HEK293 (cell line): ENCODE results near the gene PXMP2.
"Not testable (repeated sequence)": the region's sequence is repeated elsewhere in the genome, so short reads cannot be mapped to it uniquely, and the experiment has no call there.

ENCODE experiments used
- CTCF ChIA-PET: fragments of 350-600 bp; formaldehyde crosslinking; extraction: SDS; loops from one replicate; lab custom pipeline; 2021; ENCODE audit warnings: antibody characterized with exemption; lab: Yijun Ruan, JAX
- POLR2A ChIA-PET: fragments of 300-600 bp; formaldehyde crosslinking; extraction: SDS; loops from one replicate; lab custom pipeline; 2020; ENCODE audit warnings: antibody characterized with exemption, inconsistent platforms; lab: Yijun Ruan, JAX
- H3K27ac ChIP-seq: fragments of 200-500 bp; sonication (Bioruptor generic); 2 replicates; pipeline ENCODE4 v1.5.1; 2014; ENCODE audit warnings: low read depth, low read length, control low read depth, inconsistent platforms; ENCODE audit errors: extremely low read depth
- H3K36me3 ChIP-seq, 2 experiments: fragments of 200-500 bp in 1 of 2; sonication (Bioruptor generic) in 1 of 2; 1 replicate in 1 of 2; 2 replicates in 1 of 2; pipeline ENCODE4 v1.5.1; 2014 to 2017; ENCODE audit warnings: inconsistent platforms in 2 of 2, low read length in 2 of 2; ENCODE audit not compliant: control insufficient read depth in 2 of 2, insufficient read depth in 1 of 2
- H3K4me1 ChIP-seq: fragments of 200-500 bp; sonication (Bioruptor generic); 2 replicates; pipeline ENCODE4 v1.5.1; 2014; ENCODE audit warnings: mild to moderate bottlenecking, low read length, inconsistent platforms; ENCODE audit not compliant: control insufficient read depth, insufficient read depth
- H3K4me3 ChIP-seq: 2 replicates; pipeline ENCODE4 v1.5.1; 2011; ENCODE audit warnings: low read depth, mild to moderate bottlenecking, control low read depth, low read length, moderate library complexity
- H3K9me3 ChIP-seq: fragments of 200-500 bp; sonication (Bioruptor generic); 2 replicates; pipeline ENCODE4 v1.5.1; 2014; ENCODE audit warnings: low read depth, low read length, inconsistent platforms; ENCODE audit not compliant: control insufficient read depth, insufficient read depth
- GLIS2 ChIP-seq: fragments of 450-650 bp; formaldehyde crosslinking; IDR thresholded peaks from 2 replicates; pipeline ENCODE4 v1.5.1; 2016; ENCODE audit warnings: missing biosample characterization, missing genetic modification characterization
- PRDM1 ChIP-seq: fragments of 450-650 bp; formaldehyde crosslinking; IDR thresholded peaks from 2 replicates; pipeline ENCODE4; 2016; ENCODE audit warnings: missing biosample characterization, missing genetic modification characterization
- SETDB1 ChIP-seq: IDR thresholded peaks from one replicate; pipeline ENCODE4 v1.6.1; 2017; ENCODE audit warnings: mild to moderate bottlenecking, low read length, moderate library complexity, mixed read lengths; ENCODE audit not compliant: insufficient read length
- SP2 ChIP-seq: fragments of 450-650 bp; formaldehyde crosslinking; IDR thresholded peaks from 2 replicates; pipeline ENCODE4 v1.5.1; 2016; ENCODE audit warnings: missing biosample characterization, missing genetic modification characterization
- ZBTB48 ChIP-seq: fragments of 450-650 bp; formaldehyde crosslinking; IDR thresholded peaks from 2 replicates; pipeline ENCODE4 v1.5.1; 2016; ENCODE audit warnings: missing biosample characterization, missing genetic modification characterization
- ZIC2 ChIP-seq: fragments of 450-650 bp; formaldehyde crosslinking; IDR thresholded peaks from 2 replicates; pipeline ENCODE4 v1.5.1; 2016; ENCODE audit warnings: missing biosample characterization, missing genetic modification characterization
- ZNF518A ChIP-seq: fragments of 450-650 bp; formaldehyde crosslinking; conservative IDR thresholded peaks from 2 replicates; pipeline ENCODE4 v1.5.1; 2016; ENCODE audit warnings: low read depth, missing biosample characterization, missing genetic modification characterization
- TF ChIP-seq, protein P1 (sequence below): fragments of 450-650 bp; formaldehyde crosslinking; optimal IDR thresholded peaks from 2 replicates; pipeline ENCODE3; 2016; ENCODE audit warnings: missing biosample characterization, mild to moderate bottlenecking, missing genetic modification characterization
- TF ChIP-seq, protein P2 (sequence below): fragments of 450-650 bp; formaldehyde crosslinking; IDR thresholded peaks from 2 replicates; pipeline ENCODE4 v1.5.1; 2017; ENCODE audit warnings: missing biosample characterization, missing genetic modification characterization

PXMP2 gene

DNA sequence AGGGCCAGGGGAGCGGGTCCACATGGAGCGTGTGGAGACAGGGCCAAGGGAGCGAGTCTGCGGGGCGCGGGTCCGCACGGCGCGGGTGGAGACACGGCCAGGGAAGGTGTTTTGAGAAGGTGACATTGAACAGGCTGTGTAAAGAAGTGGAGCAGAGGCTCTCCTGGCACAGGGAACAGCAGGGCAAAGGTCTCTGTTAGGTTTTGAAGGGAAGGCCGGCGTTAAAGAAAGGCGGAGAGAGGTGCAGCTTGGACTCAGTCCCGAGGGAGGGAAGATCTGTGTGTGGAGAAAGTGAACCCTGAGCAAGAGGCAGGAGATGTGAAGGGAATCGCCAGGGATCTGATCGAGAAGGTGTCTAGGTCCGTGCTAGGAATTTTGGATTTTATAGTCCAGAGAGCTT, 1.8 kb downstream of the PXMP2 start:
- peak; percentile 17; the same call in 1 of the 2 replicates for TF ChIP-seq SP2 (tag by site-specific recombination)
- TF ChIP-seq, protein P1, sequence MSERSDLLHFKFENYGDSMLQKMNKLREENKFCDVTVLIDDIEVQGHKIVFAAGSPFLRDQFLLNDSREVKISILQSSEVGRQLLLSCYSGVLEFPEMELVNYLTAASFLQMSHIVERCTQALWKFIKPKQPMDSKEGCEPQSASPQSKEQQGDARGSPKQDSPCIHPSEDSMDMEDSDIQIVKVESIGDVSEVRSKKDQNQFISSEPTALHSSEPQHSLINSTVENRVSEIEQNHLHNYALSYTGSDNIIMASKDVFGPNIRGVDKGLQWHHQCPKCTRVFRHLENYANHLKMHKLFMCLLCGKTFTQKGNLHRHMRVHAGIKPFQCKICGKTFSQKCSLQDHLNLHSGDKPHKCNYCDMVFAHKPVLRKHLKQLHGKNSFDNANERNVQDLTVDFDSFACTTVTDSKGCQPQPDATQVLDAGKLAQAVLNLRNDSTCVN (tag by site-specific recombination): peak; percentile 14
- TF ChIP-seq, protein P2, sequence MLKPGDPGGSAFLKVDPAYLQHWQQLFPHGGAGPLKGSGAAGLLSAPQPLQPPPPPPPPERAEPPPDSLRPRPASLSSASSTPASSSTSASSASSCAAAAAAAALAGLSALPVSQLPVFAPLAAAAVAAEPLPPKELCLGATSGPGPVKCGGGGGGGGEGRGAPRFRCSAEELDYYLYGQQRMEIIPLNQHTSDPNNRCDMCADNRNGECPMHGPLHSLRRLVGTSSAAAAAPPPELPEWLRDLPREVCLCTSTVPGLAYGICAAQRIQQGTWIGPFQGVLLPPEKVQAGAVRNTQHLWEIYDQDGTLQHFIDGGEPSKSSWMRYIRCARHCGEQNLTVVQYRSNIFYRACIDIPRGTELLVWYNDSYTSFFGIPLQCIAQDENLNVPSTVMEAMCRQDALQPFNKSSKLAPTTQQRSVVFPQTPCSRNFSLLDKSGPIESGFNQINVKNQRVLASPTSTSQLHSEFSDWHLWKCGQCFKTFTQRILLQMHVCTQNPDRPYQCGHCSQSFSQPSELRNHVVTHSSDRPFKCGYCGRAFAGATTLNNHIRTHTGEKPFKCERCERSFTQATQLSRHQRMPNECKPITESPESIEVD (tag by site-specific recombination): no peak
- TF ChIP-seq SETDB1: no peak
- no peak for TF ChIP-seq ZNF518A (tag by site-specific recombination)
- peak; percentile 65 for TF ChIP-seq PRDM1 (tag by site-specific recombination)
- TF ChIP-seq ZBTB48: peak; percentile 80

DNA sequence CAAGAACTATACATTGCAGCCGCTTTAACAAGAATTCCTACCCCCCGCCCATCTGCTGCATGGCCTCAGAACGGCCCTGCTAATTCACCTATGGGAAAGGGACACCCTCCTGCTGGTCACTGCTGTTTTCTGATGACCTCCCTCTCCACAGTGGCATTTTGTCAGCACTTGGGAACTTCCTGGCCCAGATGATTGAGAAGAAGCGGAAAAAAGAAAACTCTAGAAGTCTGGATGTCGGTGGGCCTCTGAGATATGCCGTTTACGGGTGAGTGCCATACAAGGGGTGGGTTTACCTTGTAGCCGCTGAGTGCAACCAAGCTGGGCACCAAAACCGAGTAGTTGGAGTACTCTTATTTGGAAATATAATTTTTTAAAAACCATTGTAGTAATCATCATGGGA, 2.7 kb downstream of the PXMP2 start:
- POLR2A ChIA-PET: no interaction called here
- TF ChIP-seq ZIC2 (tag by site-specific recombination) (peak; percentile 38; the same call in 1 of the 2 replicates), GLIS2 (tag by site-specific recombination) (no peak)
- TF ChIP-seq, all 188 proteins: peak for 1
- Histone ChIP-seq H3K9me3 (no peaks in the 10 kb centered on the region), H3K36me3 (peaks cover 14 to 37% of the 10 kb centered on the region in 2 experiments; a peak in 2 of 3 replicates), H3K4me1 (0 out of 2 replicates have a peak, but pooled peaks cover 3% of the 10 kb centered on the region), H3K27ac (no peak overlapping the region), H3K4me3 (no peak overlapping the region)
- CTCF ChIA-PET: no interaction called here

More for the DNA sequence above, 1.8 kb downstream of the PXMP2 start:
- CTCF ChIA-PET: no interaction called here
- Histone ChIP-seq H3K4me1 (0 out of 2 replicates have a peak, but pooled peaks cover 3% of the 10 kb centered on the region), H3K4me3 (0 out of 2 replicates have a peak overlapping the region, but pooled peaks have one; percentile 1), H3K9me3 (no peaks in the 10 kb centered on the region), H3K27ac (peak overlapping the region; percentile 17; the same call in 1 of the 2 replicates), H3K36me3 (peaks cover 14 to 33% of the 10 kb centered on the region in 2 experiments; a peak in 2 of 3 replicates)
- POLR2A ChIA-PET: no interaction called here

DNA sequence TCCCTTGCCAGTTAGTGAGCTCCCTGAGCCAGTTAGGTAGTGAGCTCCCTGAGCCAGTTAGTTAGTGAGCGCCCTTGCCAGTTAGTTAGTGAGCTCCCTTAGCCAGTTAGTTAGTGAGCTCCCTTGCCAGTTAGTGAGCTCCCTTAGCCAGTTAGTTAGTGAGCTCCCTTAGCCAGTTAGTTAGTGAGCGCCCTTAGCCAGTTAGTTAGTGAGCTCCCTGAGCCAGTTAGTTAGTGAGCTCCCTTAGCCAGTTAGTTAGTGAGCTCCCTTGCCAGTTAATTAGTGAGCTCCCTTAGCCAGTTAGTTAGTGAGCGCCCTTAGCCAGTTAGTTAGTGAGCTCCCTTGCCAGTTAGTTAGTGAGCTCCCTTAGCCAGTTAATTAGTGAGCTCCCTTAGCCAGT, 4.6 kb downstream of the PXMP2 start:
- H3K9me3 ChIP-seq, H3K4me1 ChIP-seq, H3K27ac ChIP-seq, POLR2A ChIA-PET, H3K4me3 ChIP-seq: not testable (repeated sequence)
- peaks cover 20 to 49% of the 10 kb centered on the region in 2 experiments; a peak in 2 of 3 replicates for H3K36me3 ChIP-seq
- CTCF ChIA-PET: interaction anchor here (0.7 kb wide), 1 partner anchor 70 kb away, joined by 4 read pairs; no protein-coding TSS in a partner anchor

DNA sequence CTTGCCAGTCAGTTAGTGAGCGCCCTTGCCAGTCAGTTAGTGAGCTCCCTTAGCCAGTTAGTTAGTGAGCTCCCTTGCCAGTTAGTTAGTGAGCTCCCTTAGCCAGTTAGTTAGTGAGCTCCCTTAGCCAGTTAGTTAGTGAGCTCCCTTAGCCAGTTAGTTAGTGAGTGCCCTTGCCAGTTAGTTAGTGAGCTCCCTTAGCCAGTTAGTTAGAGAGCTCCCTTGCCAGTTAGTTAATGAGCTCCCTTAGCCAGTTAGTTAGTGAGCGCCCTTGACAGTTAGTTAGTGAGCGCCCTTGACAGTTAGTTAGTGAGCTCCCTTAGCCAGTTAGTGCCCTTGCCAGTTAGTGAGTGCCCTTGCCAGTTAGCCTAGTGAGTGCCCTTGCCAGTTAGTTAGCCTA, 7.5 kb downstream of the PXMP2 start:
- ChIA-PET CTCF (interaction anchor here (0.6 to 0.8 kb wide), 3 partner anchors 9 to 624 kb away, joined by 3 read pairs; no protein-coding TSS in a partner anchor), POLR2A (interaction anchor here (0.5 to 0.6 kb wide), 2 partner anchors 13 to 40 kb away, joined by 3 read pairs; no protein-coding TSS in a partner anchor)
- not testable (repeated sequence) for H3K9me3 ChIP-seq, H3K4me3 ChIP-seq, H3K27ac ChIP-seq, H3K4me1 ChIP-seq
- H3K36me3 ChIP-seq: peaks cover 32 to 70% of the 10 kb centered on the region in 2 experiments; a peak in 2 of 3 replicates
